ENCODE results near the gene FOXA1. TPM values are rescaled to one million over a fixed set of nuclear protein-coding genes. Genes with fewer than 3 reads are reported as not detected.
"Not testable (repeated sequence)": the region's sequence is repeated elsewhere in the genome, so short reads cannot be mapped to it uniquely, and the experiment has no call there.

The FOXA1 gene
- polyA plus RNA-seq, 4 donors: 1.9 to 5.4 (median 3.6) TPM

GRCh38 chr14:37566811-37567371 lies 28.2 kb downstream of the FOXA1 start:
- no peak for DNase-seq (ENCODE audit: low read depth in 4 of 4, low spot score in 2 of 4)

GRCh38 chr14:37565550-37565949 lies 29.5 kb downstream of the FOXA1 start:
- DNase-seq (ENCODE audit: low read depth in 4 of 4, low spot score in 2 of 4): no peak

GRCh38 chr14:37563189-37563588 lies 31.9 kb downstream of the FOXA1 start:
- no peak for DNase-seq (ENCODE audit: low read depth in 4 of 4, low spot score in 2 of 4)

- no peak for DNase-seq (ENCODE audit: low read depth in 4 of 4, low spot score in 2 of 4)
These were observed 35.7 kb downstream of the FOXA1 start for GRCh38 chr14:37559386-37559785.

GRCh38 chr14:37558740-37559139 lies 36.3 kb downstream of the FOXA1 start:
- no peak for DNase-seq (ENCODE audit: low read depth in 4 of 4, low spot score in 2 of 4)

GRCh38 chr14:37555596-37555995 lies 39.5 kb downstream of the FOXA1 start:
- not testable (repeated sequence) for DNase-seq (ENCODE audit: low read depth in 4 of 4, low spot score in 2 of 4)

GRCh38 chr14:37553935-37554550 lies 41.0 kb downstream of the FOXA1 start:
- no peak for DNase-seq (ENCODE audit: low read depth in 4 of 4, low spot score in 2 of 4)

GRCh38 chr14:37551119-37551518 lies 43.9 kb downstream of the FOXA1 start:
- no peak for DNase-seq (ENCODE audit: low read depth in 4 of 4, low spot score in 2 of 4)

- DNase-seq (ENCODE audit: low read depth in 4 of 4, low spot score in 2 of 4): no peak
These were observed 44.5 kb downstream of the FOXA1 start for GRCh38 chr14:37550511-37550910.

GRCh38 chr14:37546621-37547447 lies 48.2 kb downstream of the FOXA1 start:
- DNase-seq (ENCODE audit: low read depth in 4 of 4, low spot score in 2 of 4): no peak

- DNase-seq (ENCODE audit: low read depth in 4 of 4, low spot score in 2 of 4): no peak
These were observed 49.9 kb downstream of the FOXA1 start for GRCh38 chr14:37545174-37545573.

- no peak for DNase-seq (ENCODE audit: low read depth in 4 of 4, low spot score in 2 of 4)
These were observed 50.6 kb downstream of the FOXA1 start for GRCh38 chr14:37544407-37544806.

GRCh38 chr14:37539992-37540391 lies 55.1 kb downstream of the FOXA1 start:
- DNase-seq (ENCODE audit: low read depth in 4 of 4, low spot score in 2 of 4): no peak

Other genes with a start within 250 kb of the FOXA1 start
- under 1 TPM in 3 of 4 donors, not detected in 1; 0.27 to 0.73 (median 0.53) TPM for gene TTC6, start 380 bp upstream of the FOXA1 start, polyA plus RNA-seq (ENCODE audit: insufficient read length in 4 of 4)

All from left renal cortex interstitium (tissue), 4 donors.